ENCODE measurements around the gene AOPEP.
"Not testable (repeated sequence)": the region's sequence is repeated elsewhere in the genome, so short reads cannot be mapped to it uniquely, and the experiment has no call there.

DNA sequence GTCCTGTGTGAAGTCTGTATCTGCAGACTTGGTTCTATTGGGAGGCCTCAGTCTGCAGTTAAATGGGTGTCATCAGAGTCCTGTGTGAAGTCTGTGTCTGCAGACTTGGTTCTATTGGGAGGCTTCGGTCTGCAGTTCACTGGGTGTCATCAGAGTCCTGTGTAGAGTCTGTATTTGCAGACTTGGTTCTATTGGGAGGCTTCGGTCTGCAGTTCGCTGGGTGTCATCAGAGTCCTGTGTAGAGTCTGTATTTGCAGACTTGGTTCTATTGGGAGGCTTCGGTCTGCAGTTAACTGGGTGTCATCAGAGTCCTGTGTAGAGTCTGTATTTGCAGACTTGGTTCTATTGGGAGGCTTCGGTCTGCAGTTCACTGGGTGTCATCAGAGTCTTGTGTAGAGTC, 239.1 kb downstream of the AOPEP start:
- not testable (repeated sequence) for TF ChIP-seq CTCF (IDR thresholded peaks at IDR 0.05); BHLHE40 (IDR thresholded peaks at IDR 0.05; ENCODE audit: low read depth, low read length); REST (IDR thresholded peaks at IDR 0.05); NR3C1 (IDR thresholded peaks at IDR 0.05); CBX2 (IDR thresholded peaks at IDR 0.05; ENCODE audit: borderline replicate concordance, low read depth); POLR2A (IDR thresholded peaks at IDR 0.05; ENCODE audit: low read length); RAD21 (conservative IDR thresholded peaks at IDR 0.05 in 1 of 2, IDR thresholded peaks at IDR 0.05 in 1 of 2); HOXB13 (CRISPR knock-in tag; IDR thresholded peaks at IDR 0.05; ENCODE audit: low read depth); ELK1 (IDR thresholded peaks at IDR 0.05; ENCODE audit: low read depth, low read length); HDAC2 (IDR thresholded peaks at IDR 0.05); CEBPB (IDR thresholded peaks at IDR 0.05); SMC3 (IDR thresholded peaks at IDR 0.05); EP300 (IDR thresholded peaks at IDR 0.05)
- TF ChIP-seq, protein P1, sequence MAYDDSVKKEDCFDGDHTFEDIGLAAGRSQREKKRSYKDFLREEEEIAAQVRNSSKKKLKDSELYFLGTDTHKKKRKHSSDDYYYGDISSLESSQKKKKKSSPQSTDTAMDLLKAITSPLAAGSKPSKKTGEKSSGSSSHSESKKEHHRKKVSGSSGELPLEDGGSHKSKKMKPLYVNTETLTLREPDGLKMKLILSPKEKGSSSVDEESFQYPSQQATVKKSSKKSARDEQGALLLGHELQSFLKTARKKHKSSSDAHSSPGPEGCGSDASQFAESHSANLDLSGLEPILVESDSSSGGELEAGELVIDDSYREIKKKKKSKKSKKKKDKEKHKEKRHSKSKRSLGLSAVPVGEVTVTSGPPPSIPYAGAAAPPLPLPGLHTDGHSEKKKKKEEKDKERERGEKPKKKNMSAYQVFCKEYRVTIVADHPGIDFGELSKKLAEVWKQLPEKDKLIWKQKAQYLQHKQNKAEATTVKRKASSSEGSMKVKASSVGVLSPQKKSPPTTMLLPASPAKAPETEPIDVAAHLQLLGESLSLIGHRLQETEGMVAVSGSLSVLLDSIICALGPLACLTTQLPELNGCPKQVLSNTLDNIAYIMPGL (CRISPR knock-in tag; IDR thresholded peaks at IDR 0.05; ENCODE audit: borderline replicate concordance), result not testable (repeated sequence)
